HepG2 (cell line): Measurements from ENCODE around the gene ETS2. TPM values are rescaled to one million over a fixed set of nuclear protein-coding genes. Genes with fewer than 3 reads are reported as not detected.
A peak's percentile ranks its signal among the peaks of the same experiment; 100 is the strongest.

Source experiments
- ATF1 ChIP-seq: IDR thresholded peaks from 2 replicates; pipeline ENCODE4 v1.6.1; 2016; ENCODE audit warnings: mild to moderate bottlenecking, control low read depth
- CEBPB ChIP-seq: IDR thresholded peaks from 2 replicates; pipeline ENCODE4 v1.6.1; 2011; ENCODE audit warnings: low read depth, low read length, improper control_type of control experiment, borderline replicate concordance
- DNMT1 ChIP-seq: sonication (generic); formaldehyde crosslinking; IDR thresholded peaks from 2 replicates; pipeline ENCODE4 v1.5.1; 2020; ENCODE audit warnings: mild to moderate bottlenecking, missing genetic modification reagents
- ELF3 ChIP-seq: IDR thresholded peaks from 2 replicates; pipeline ENCODE4 v1.6.1; 2016; ENCODE audit warnings: missing genetic modification reagents, missing compliant biosample characterization
- GMEB1 ChIP-seq: sonication (generic); formaldehyde crosslinking; IDR thresholded peaks from 2 replicates; pipeline ENCODE4 v1.5.1; 2020; ENCODE audit warnings: missing genetic modification reagents, mild to moderate bottlenecking, borderline replicate concordance
- HMG20A ChIP-seq: IDR thresholded peaks from 2 replicates; pipeline ENCODE4 v1.6.1; 2016; ENCODE audit warnings: borderline replicate concordance
- HMG20B ChIP-seq: conservative IDR thresholded peaks from 2 replicates; pipeline ENCODE4 v1.6.1; 2016; ENCODE audit warnings: missing genetic modification reagents, missing compliant biosample characterization
- IKZF1 ChIP-seq: fragments of 450-650 bp; IDR thresholded peaks from 2 replicates; pipeline ENCODE4 v1.7.1; 2016
- KDM2A ChIP-seq: sonication (generic); formaldehyde crosslinking; IDR thresholded peaks from 2 replicates; pipeline ENCODE4 v1.4.0; 2020; ENCODE audit warnings: low read depth, missing genetic modification reagents, borderline replicate concordance
- MEF2D ChIP-seq: sonication (generic); formaldehyde crosslinking; IDR thresholded peaks from 2 replicates; pipeline ENCODE4 v1.5.1; 2020; ENCODE audit warnings: mild to moderate bottlenecking, missing genetic modification reagents
- MIER3 ChIP-seq: IDR thresholded peaks from 2 replicates; pipeline ENCODE4 v1.6.1; 2016; ENCODE audit warnings: missing compliant biosample characterization, borderline replicate concordance
- NFE2L2 ChIP-seq: fragments of 150-350 bp; IDR thresholded peaks from 2 replicates; pipeline ENCODE4 v1.6.1; 2014; ENCODE audit warnings: low read length
- SALL1 ChIP-seq: sonication (generic); formaldehyde crosslinking; IDR thresholded peaks from 2 replicates; pipeline ENCODE4 v1.8.0; 2022; ENCODE audit warnings: mild to moderate bottlenecking, missing genetic modification reagents
- SIX4 ChIP-seq: sonication (generic); formaldehyde crosslinking; IDR thresholded peaks from 2 replicates; pipeline ENCODE4 v1.4.0; 2020; ENCODE audit warnings: missing genetic modification reagents
- SMC3 ChIP-seq: IDR thresholded peaks from 2 replicates; pipeline ENCODE4 v1.6.1; 2011; ENCODE audit warnings: low read length, improper control_type of control experiment
- SMYD3 ChIP-seq: sonication (generic); formaldehyde crosslinking; IDR thresholded peaks from 2 replicates; pipeline ENCODE4 v1.8.1; 2023; ENCODE audit warnings: mild to moderate bottlenecking, missing genetic modification reagents
- SOX6 ChIP-seq, 2 experiments: fragments of 450-650 bp in 1 of 2; sonication (generic) in 1 of 2; formaldehyde crosslinking in 1 of 2; IDR thresholded peaks; 2 replicates each; pipeline versions ENCODE4 v1.4.0 to v1.6.1; 2017 to 2020; ENCODE audit warnings: antibody characterized with exemption in 1 of 2, mild to moderate bottlenecking in 1 of 2, missing genetic modification reagents in 1 of 2
- SP5 ChIP-seq: IDR thresholded peaks from 2 replicates; pipeline ENCODE4 v1.6.1; 2016; ENCODE audit warnings: low read depth, borderline replicate concordance
- TEAD2 ChIP-seq: sonication (generic); formaldehyde crosslinking; IDR thresholded peaks from 2 replicates; pipeline ENCODE4 v1.9.0; 2021; ENCODE audit warnings: missing genetic modification reagents
- XRCC5 ChIP-seq: fragments of 200-400 bp; formaldehyde crosslinking; optimal IDR thresholded peaks from 2 replicates; pipeline ENCODE3; 2017; ENCODE audit warnings: mild to moderate bottlenecking, low read length
- ZBTB25 ChIP-seq: IDR thresholded peaks from 2 replicates; pipeline ENCODE4 v1.6.1; 2018; ENCODE audit warnings: missing genetic modification reagents
- ZBTB46 ChIP-seq: sonication (generic); formaldehyde crosslinking; IDR thresholded peaks from 2 replicates; pipeline ENCODE4 v1.4.0; 2020; ENCODE audit warnings: mild to moderate bottlenecking, missing genetic modification reagents, borderline replicate concordance
- ZBTB7B ChIP-seq: sonication (generic); formaldehyde crosslinking; IDR thresholded peaks from 2 replicates; pipeline ENCODE4 v1.4.0; 2020; ENCODE audit warnings: missing genetic modification reagents
- ZFP36L2 ChIP-seq: sonication (generic); formaldehyde crosslinking; IDR thresholded peaks from 2 replicates; pipeline ENCODE4 v1.4.0; 2020; ENCODE audit warnings: missing genetic modification reagents
- ZNF34 ChIP-seq: sonication (generic); formaldehyde crosslinking; IDR thresholded peaks from 2 replicates; pipeline ENCODE4 v1.4.0; 2020; ENCODE audit warnings: mild to moderate bottlenecking, missing genetic modification reagents, borderline replicate concordance
- ZNF83 ChIP-seq: sonication (generic); formaldehyde crosslinking; IDR thresholded peaks from 2 replicates; pipeline ENCODE4 v1.4.0; 2020; ENCODE audit warnings: missing genetic modification reagents, mild to moderate bottlenecking, borderline replicate concordance
- ZSCAN12 ChIP-seq: sonication (generic); formaldehyde crosslinking; IDR thresholded peaks from 2 replicates; pipeline ENCODE4 v1.9.0; 2021; ENCODE audit warnings: mild to moderate bottlenecking, missing genetic modification reagents
- polyA plus RNA-seq, 8 experiments: library from polyadenylated mRNA; depleted of rRNA in 3 of 8; stranded (reverse) in 7 of 8; unstranded in 1 of 8; fragments of >200 nt; fragmentation: Illumina TruSeq in 4 of 8; extraction: Trizol in 4 of 8; gene quantifications; 2 replicates each; pipeline versions ENCODE4 v1.2.1 to v1.2.3, GENCODE V29; 2011 to 2016; ENCODE audit warnings: low read depth in 4 of 8, missing spikeins in 1 of 8, mixed read lengths in 1 of 8; ENCODE audit not compliant: insufficient read depth in 1 of 8
- total RNA-seq, 5 experiments: library from RNA; depleted of rRNA; stranded (reverse); fragments of >200 nt; fragmentation: Illumina TruSeq; extraction: Trizol; gene quantifications; 2 replicates each; pipeline ENCODE4 v1.2.3, GENCODE V29; 2016; ENCODE audit warnings: low read depth in 1 of 5

The ETS2 gene
- total and polyA plus RNA-seq, 2 of the 13 experiments (the other 11 are each of a cell fraction or from before 2014, with no cell fraction given) = 24.6 to 64.4 TPM

GRCh38 chr21:38824124-38824822, 18.5 kb downstream of the ETS2 start (continued):
- TF ChIP-seq CEBPB (peak; percentile 48; the same call in 1 of the 2 replicates), ATF1 (CRISPR knock-in tag) (peak; percentile 60), SP5 (CRISPR knock-in tag) (peak; percentile 37; the same call in 1 of the 2 replicates), MEF2D (CRISPR knock-in tag) (peak; percentile 72; the same call in 1 of the 2 replicates), TEAD2 (CRISPR knock-in tag) (no peak), XRCC5 (peak; percentile 69), SIX4 (CRISPR knock-in tag) (peak; percentile 53; the same call in 1 of the 2 replicates), ZNF83 (CRISPR knock-in tag) (no peak), ELF3 (CRISPR knock-in tag) (peak; percentile 68), SMC3 (peak; percentile 18; the same call in 1 of the 2 replicates), NFE2L2 (peak; percentile 48; the same call in 1 of the 2 replicates), HMG20A (CRISPR knock-in tag) (peak; percentile 63; the same call in 1 of the 2 replicates), ZSCAN12 (CRISPR knock-in tag) (no peak), ZFP36L2 (CRISPR knock-in tag) (no peak), GMEB1 (CRISPR knock-in tag) (no peak), KDM2A (CRISPR knock-in tag) (peak; percentile 78; the same call in 1 of the 2 replicates), HMG20B (CRISPR knock-in tag) (peak; percentile 66), SOX6 (IDR thresholded peaks at IDR 0.05) (no peak), SOX6 (CRISPR knock-in tag; IDR thresholded peaks at IDR 0.05) (peak; percentile 88), DNMT1 (no peak), ZBTB7B (CRISPR knock-in tag) (peak; percentile 34; the same call in 1 of the 2 replicates), SALL1 (CRISPR knock-in tag) (peak; percentile 94), ZNF34 (CRISPR knock-in tag) (peak; percentile 46; the same call in 1 of the 2 replicates), IKZF1 (no peak), ZBTB46 (CRISPR knock-in tag) (no peak), SMYD3 (CRISPR knock-in tag) (0 out of 2 replicates have a peak, but pooled peaks have one; percentile 31), ZBTB25 (CRISPR knock-in tag) (0 out of 2 replicates have a peak, but pooled peaks have one; percentile 73), MIER3 (peak; percentile 47; the same call in 1 of the 2 replicates)
